Right kidney (tissue), 1 donor: ENCODE data around the gene SUSD2.
"Not testable (repeated sequence)": the region's sequence is repeated elsewhere in the genome, so short reads cannot be mapped to it uniquely, and the experiment has no call there.

Experiments
- DNase-seq: peaks from one replicate; pipeline ENCODE4 v3.0.0-alpha.2; 2016

SUSD2 gene

GRCh38 chr22:24214467-24215285, 33.4 kb downstream of the SUSD2 start:
- no peak for DNase-seq

GRCh38 chr22:24216541-24217209, 35.4 kb downstream of the SUSD2 start:
- no peak for DNase-seq

DNA sequence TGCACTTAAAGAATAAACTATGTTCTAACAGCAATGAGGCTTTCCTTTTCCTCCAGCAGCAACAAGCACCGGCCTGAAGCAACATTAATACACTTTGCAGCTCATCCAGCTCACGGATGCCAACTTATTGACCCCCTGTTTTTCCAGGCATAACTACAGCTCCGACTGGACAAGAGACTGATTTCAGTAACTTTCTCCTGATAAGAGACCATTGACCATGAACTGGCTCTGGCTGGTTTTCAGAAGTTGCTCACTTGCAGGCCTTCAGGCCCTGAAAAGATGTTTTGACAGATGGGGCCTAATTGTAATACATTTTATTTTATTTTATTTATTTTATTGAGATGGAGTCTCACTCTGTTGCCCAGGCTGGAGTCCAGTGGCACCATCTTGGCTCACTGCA, 36.1 kb downstream of the SUSD2 start:
- no peak for DNase-seq

DNA sequence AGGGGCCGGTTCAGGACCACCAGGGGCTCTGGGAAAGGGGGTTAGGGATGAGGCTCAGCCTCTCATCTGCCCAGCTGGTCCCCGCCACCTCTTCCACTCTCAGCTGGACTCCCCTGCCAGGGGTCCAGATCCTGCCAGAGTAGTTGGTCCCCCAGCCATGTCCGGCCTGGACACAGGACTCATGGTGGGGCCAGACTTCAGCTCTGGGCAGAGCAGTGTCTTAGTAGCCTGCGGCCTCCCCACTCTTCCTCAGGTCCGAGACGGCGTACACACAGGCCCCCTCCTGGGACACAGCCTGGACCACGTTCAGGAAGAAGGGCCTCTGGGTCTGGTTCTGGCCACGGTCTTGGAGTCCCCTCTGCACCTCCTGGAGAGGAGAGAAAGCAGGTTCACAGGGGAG, 38.5 kb downstream of the SUSD2 start:
- DNase-seq, result no peak

GRCh38 chr22:24224468-24224867, 43.2 kb downstream of the SUSD2 start:
- no peak for DNase-seq

DNA sequence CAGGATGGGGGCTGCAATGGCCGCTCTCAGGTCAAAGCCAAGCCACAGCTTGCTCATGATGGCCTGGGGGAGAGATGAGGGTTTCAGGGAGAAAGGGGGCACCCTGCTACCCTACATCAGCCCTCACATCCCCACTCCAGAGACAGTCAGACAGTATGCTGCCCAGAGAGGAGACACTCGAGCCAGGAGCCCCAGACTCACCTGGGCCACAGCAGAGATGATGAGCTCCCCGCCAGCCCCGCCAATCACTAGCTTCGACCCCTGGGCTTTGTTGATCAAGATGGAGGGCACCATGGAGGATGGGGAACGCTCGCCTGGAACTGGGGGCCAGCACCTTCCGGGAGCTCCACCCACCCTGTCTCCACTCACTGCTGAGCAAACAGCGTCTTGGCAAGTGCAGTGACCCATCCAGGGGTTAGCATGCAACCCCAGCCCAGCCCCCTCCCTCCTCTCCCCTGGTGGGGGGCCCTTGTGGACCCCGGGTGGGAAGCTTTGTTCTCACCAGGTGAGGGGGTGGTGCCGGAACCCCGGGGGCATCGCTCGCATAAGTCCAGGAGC, 43.8 kb downstream of the SUSD2 start:
- no peak for DNase-seq

DNA sequence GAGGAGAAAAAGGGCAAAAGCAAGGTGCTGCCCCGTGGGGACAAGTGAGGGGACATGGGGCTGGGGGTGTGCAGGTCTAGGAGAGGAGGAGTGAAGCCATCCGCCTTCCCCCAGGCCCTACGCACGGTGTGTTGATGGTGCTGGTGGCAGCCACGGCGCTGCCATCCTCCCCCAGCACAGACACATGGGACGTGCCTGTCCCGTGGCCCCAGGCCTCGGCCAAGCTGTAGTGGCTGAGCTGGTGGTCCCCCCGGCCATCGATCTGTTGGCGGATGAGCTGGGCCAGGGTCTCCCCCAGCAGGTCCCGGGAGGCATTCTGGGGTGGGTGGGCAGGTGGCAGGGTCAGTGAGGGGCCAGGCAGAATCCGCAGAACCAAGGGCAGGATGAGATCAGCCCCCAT, 44.7 kb downstream of the SUSD2 start:
- no peak for DNase-seq

DNA sequence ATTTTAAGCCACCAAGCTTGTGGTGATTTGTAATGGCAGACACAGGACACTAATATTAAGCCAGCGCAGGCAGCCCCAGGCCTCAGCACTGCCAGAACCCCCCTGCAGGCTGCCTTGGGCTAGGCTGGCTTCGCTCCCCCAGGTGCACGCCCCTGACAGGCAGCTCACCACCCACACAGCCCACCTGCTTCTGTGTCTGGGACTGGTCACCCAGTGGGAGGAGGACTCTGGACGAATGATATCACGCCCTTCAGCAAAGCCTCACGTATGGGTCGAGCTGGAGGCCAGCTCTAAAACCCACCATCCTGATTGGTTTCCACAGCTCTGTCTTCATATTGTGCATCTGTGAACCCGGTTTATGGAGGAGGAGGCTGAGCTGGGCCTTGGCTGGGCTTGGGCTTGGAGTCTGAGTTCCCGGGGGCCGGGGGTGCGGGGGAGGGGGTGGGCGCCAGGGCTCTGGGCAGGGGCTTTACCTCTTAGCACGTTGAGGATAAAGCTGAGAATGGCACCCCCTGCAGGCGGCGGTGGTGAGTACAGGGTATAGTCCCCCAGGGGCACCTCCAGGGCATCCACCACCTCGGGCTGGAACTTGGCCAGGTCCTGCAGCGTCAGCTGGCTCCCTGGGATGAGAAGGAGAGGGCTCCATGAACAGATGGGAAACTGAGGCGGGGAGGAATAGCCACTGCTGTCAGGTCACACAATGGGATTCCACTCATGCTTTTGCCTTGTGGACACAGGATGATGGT, 49.8 kb downstream of the SUSD2 start:
- DNase-seq, result no peak

GRCh38 chr22:24231706-24232105, 50.4 kb downstream of the SUSD2 start:
- no peak for DNase-seq

GRCh38 chr22:24232124-24232523, 50.8 kb downstream of the SUSD2 start:
- DNase-seq, result no peak

DNA sequence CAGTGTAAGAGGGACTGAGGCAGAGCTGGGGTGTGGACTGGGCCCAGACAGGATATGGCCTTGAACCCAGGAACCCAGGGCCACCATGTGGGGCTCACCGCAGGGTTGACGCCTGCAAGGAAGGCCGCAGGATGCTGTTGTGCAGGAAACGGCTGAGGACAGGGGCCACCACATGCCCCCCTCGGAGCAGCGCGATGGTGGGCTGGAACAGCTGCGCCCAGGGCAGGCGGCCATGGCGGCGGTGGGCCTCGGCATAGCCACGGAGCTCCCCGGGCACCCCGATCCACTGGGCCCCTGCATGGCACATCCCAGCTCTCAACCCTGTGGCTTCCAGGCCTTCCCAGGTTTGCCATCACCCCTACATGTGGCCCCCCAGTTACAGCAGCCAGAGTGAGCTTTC, 51.4 kb downstream of the SUSD2 start:
- no peak for DNase-seq

DNA sequence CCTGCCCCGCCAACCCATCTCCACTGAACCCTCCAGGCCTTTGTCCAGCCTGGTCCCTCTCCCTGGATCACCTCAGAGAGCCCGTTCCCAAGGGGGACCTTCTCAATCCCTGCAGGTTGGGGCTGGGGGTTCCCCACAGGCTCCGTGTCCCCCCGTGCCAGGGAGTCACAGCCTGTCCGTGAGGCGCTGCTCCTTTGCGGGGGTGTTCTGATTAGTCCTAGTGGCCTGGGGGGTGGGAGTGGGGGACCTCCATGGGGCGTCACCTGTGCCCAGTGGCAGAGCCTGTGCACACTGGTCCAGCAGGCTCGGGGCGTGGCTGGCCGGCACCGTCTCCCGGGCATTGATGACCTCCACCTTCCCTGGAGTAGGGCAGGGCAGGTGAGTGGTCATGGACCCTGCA, 51.9 kb downstream of the SUSD2 start:
- DNase-seq, result no peak

- no peak for DNase-seq
Observed at GRCh38 chr22:24233816-24234215, 52.5 kb downstream of the SUSD2 start.

GRCh38 chr22:24235315-24235714, 54.0 kb downstream of the SUSD2 start:
- no peak for DNase-seq

GRCh38 chr22:24236656-24237055, 55.4 kb downstream of the SUSD2 start:
- no peak for DNase-seq

GRCh38 chr22:24238101-24238694, 56.9 kb downstream of the SUSD2 start:
- not testable (repeated sequence) for DNase-seq
